ENCODE data around the gene MACROD2.
"Not testable (repeated sequence)": the region's sequence is repeated elsewhere in the genome, so short reads cannot be mapped to it uniquely, and the experiment has no call there.

The MACROD2 gene

GRCh38 chr20:13995086-13995665 lies at the start of gene MACROD2:
TSS of gene MACROD2 (plus strand) at chr20:13995516.
- Mint-ChIP-seq H3K27me3 (peaks cover 10% of the 10 kb centered on the region), H3K4me1 (peaks cover 6% of the 10 kb centered on the region), H3K27ac (no peak within 1 kb of the TSS), H3K9me3 (peaks cover 6% of the 10 kb centered on the region), H3K4me3 (no peak within 1 kb of the TSS), H3K36me3 (no peaks in the 10 kb centered on the region)
- no peak for DNase-seq (ENCODE audit: low spot score in 2 of 2)
- ATAC-seq (ENCODE audit: low read depth), result no peak

DNA sequence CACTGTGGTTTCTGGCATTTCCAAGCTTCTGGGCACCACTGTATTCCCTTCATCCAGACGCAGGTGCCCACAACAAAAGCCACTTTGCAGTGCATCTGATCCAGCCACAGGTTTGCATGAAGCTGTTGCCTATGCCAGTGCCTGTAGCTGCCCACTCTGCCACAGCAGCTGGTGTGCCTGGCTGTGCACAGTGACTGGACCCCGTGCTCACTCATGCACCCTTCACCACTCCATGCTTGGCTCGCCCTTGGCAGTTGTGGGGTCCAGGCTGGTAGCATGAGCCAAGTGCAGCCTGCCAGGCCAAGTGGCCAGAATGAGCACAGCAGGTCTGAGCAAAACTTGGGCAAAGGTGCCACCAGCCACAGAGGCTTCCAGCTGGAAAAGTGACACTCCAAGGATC lies 47.6 kb upstream of the MACROD2 start:
- H3K27ac Mint-ChIP-seq, result no peak overlapping the region
- DNase-seq (ENCODE audit: low spot score in 2 of 2) (no peak), ATAC-seq (ENCODE audit: low read depth) (no peak)
- no peaks in the 10 kb centered on the region for H3K4me1 Mint-ChIP-seq
- H3K27me3 Mint-ChIP-seq, result peaks cover 6% of the 10 kb centered on the region
- peaks cover 2% of the 10 kb centered on the region for H3K9me3 Mint-ChIP-seq
- no peak overlapping the region for H3K4me3 Mint-ChIP-seq
- no peaks in the 10 kb centered on the region for H3K36me3 Mint-ChIP-seq

DNA sequence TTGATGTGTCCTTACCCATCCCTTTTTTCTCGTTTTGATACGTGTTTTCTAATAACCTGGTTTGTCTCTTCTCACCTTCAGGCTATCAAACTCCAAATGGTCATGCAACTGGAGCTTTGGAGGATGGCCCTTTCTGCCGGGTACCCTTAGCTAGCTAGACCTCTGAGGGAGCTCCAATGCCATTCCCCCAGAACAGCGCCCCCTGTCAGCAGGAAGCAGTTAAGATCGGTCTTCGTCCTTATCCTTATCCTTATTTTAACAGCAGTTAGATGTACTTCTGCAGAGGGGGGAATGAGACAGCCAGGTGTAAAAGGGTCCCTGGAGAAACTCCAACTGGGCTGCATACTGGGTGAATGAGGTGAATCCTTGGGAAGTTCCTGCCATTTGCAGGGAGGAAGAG lies 42.1 kb upstream of the MACROD2 start:
- DNase-seq (ENCODE audit: low spot score in 2 of 2), result no peak

DNA sequence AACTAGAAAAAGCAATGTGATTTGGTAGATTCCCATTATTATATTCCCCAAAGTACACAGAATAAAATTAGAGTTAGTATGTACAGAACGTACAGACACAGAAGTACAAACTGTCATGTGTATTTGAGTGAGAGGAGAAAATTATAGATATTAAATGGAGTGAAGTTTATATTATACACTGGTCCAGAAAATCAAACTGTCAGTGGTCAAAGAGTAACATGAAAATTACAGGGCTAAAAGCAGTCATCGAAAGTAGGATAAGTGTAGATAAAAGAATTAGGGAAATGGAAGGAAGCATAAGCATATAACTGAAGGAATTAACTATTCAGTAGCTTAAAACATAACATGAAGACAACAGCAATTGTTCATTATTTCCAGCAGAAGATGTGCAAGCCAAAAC lies 35.2 kb upstream of the MACROD2 start:
- H3K27me3 Mint-ChIP-seq, result no peaks in the 10 kb centered on the region
- H3K4me3 Mint-ChIP-seq, result no peak overlapping the region
- H3K27ac Mint-ChIP-seq, result no peak overlapping the region
- no peaks in the 10 kb centered on the region for H3K4me1 Mint-ChIP-seq
- ATAC-seq (ENCODE audit: low read depth) (no peak), DNase-seq (ENCODE audit: low spot score in 2 of 2) (no peak)
- H3K9me3 Mint-ChIP-seq, result peaks cover 3% of the 10 kb centered on the region
- H3K36me3 Mint-ChIP-seq, result no peaks in the 10 kb centered on the region

More for the DNA sequence above, 42.1 kb upstream of the MACROD2 start:
- H3K36me3 Mint-ChIP-seq, result no peaks in the 10 kb centered on the region
- no peaks in the 10 kb centered on the region for H3K27me3 Mint-ChIP-seq
- H3K4me1 Mint-ChIP-seq, result no peaks in the 10 kb centered on the region
- ATAC-seq (ENCODE audit: low read depth), result no peak
- peaks cover 1% of the 10 kb centered on the region for H3K9me3 Mint-ChIP-seq
- H3K27ac Mint-ChIP-seq, result no peak overlapping the region
- no peak overlapping the region for H3K4me3 Mint-ChIP-seq

- Mint-ChIP-seq H3K27me3 (no peaks in the 10 kb centered on the region), H3K4me1 (no peaks in the 10 kb centered on the region), H3K9me3 (peaks cover 3% of the 10 kb centered on the region), H3K4me3 (no peak overlapping the region), H3K27ac (no peak overlapping the region), H3K36me3 (no peaks in the 10 kb centered on the region)
- no peak for DNase-seq (ENCODE audit: low spot score in 2 of 2)
- no peak for ATAC-seq (ENCODE audit: low read depth)
These were observed 34.8 kb upstream of the MACROD2 start for GRCh38 chr20:13960525-13960924.

DNA sequence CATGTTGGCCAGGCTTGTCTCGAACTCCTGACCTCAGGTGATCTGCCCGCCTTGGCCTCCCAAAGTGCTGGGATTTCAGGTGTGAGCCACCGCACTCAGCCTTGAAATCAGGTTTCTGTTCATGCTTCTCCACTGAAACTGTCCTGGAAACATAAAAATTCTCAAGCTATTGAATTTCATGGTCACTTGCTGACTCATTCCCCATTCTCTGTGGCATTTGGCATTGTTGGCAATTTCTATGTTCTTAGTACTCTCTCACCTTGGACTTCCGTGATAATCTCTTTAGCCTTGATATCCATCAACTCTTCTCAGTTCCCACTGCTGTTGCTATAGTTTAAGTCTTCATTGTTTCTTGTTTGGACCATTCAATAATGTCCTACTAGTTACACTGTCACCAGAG lies 11.1 kb upstream of the MACROD2 start:
- DNase-seq (ENCODE audit: low spot score in 2 of 2) (no peak), ATAC-seq (ENCODE audit: low read depth) (no peak)
- no peak overlapping the region for H3K27ac Mint-ChIP-seq
- no peaks in the 10 kb centered on the region for H3K36me3 Mint-ChIP-seq
- no peaks in the 10 kb centered on the region for H3K27me3 Mint-ChIP-seq
- H3K9me3 Mint-ChIP-seq, result peaks cover 4% of the 10 kb centered on the region
- no peak overlapping the region for H3K4me3 Mint-ChIP-seq
- no peaks in the 10 kb centered on the region for H3K4me1 Mint-ChIP-seq

GRCh38 chr20:13990465-13990864 lies 4.9 kb upstream of the MACROD2 start, which contains the start of gene SEL1L2:
TSS of gene SEL1L2 (minus strand) at chr20:13990614. CDS start at chr20:13990534, 80 bp downstream.
- no peaks in the 10 kb centered on the region for H3K36me3 Mint-ChIP-seq
- H3K9me3 Mint-ChIP-seq, result peaks cover 7% of the 10 kb centered on the region
- no peaks in the 10 kb centered on the region for H3K4me1 Mint-ChIP-seq
- no peak within 1 kb of the TSS for H3K27ac Mint-ChIP-seq
- H3K27me3 Mint-ChIP-seq, result no peaks in the 10 kb centered on the region
- DNase-seq (ENCODE audit: low spot score in 2 of 2), result no peak
- H3K4me3 Mint-ChIP-seq, result no peak within 1 kb of the TSS
- ATAC-seq (ENCODE audit: low read depth), result no peak

- Mint-ChIP-seq H3K27me3 (peaks cover 2% of the 10 kb centered on the region), H3K4me1 (peaks cover 3% of the 10 kb centered on the region), H3K36me3 (no peaks in the 10 kb centered on the region), H3K9me3 (peaks cover 6% of the 10 kb centered on the region), H3K27ac (no peak overlapping the region), H3K4me3 (no peak overlapping the region)
- no peak for ATAC-seq (ENCODE audit: low read depth)
- DNase-seq (ENCODE audit: low spot score in 2 of 2), result no peak
These were observed 4.0 kb upstream of the MACROD2 start for GRCh38 chr20:13991311-13991710.

DNA sequence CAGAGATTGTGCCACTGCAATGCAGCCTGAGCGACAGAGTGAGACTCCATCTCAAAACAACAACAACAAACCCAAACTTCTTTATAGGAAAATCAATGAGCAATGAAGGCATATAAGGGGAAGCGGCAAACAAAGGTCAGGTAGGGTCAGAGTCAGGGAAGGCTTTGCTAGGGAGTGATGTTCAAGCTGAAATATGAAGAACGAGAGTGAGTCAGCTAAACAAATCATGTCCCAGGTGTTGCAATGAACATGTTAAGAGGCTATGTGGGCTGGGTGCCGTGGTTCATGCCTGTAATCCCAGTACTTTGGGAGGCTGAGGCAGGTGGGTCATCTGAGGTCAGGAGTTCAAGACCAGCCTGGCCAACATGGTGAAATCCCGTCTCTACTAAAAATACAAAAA lies 3.4 kb upstream of the MACROD2 start:
- H3K4me1 Mint-ChIP-seq; H3K9me3 Mint-ChIP-seq; H3K27me3 Mint-ChIP-seq; H3K4me3 Mint-ChIP-seq; DNase-seq (ENCODE audit: low spot score in 2 of 2); ATAC-seq (ENCODE audit: low read depth); H3K27ac Mint-ChIP-seq; H3K36me3 Mint-ChIP-seq: not testable (repeated sequence)

DNA sequence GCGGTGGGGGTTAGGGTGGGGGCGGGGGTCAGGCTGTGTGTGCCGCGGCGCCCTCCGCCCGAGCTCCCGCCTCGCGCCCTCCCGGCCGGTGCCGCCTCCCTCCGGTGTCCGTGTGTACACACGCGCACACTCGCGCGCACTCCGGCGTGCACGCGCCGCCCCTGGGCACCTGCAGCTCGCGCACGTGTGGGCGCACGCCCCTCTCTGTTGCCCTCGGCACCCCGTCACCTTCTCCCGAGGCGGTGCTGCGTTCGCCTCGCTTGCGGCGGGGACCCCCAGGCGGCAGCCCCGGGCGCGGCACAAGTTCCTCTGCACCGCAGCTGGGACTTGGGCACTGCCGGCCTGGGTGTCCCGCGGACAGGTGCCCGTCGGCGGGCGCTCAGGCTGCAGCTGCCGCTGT lies 525 bp downstream of the MACROD2 start:
- DNase-seq (ENCODE audit: low spot score in 2 of 2), result no peak
- ATAC-seq (ENCODE audit: low read depth), result no peak
- no peaks in the 10 kb centered on the region for H3K36me3 Mint-ChIP-seq
- H3K4me3 Mint-ChIP-seq, result no peak overlapping the region
- H3K27ac Mint-ChIP-seq, result no peak overlapping the region
- peaks cover 6% of the 10 kb centered on the region for H3K9me3 Mint-ChIP-seq
- peaks cover 10% of the 10 kb centered on the region for H3K27me3 Mint-ChIP-seq
- H3K4me1 Mint-ChIP-seq, result peaks cover 6% of the 10 kb centered on the region

- H3K36me3 Mint-ChIP-seq, result no peaks in the 10 kb centered on the region
- H3K27me3 Mint-ChIP-seq, result peaks cover 10% of the 10 kb centered on the region
- no peak for ATAC-seq (ENCODE audit: low read depth)
- H3K4me1 Mint-ChIP-seq, result peaks cover 6% of the 10 kb centered on the region
- DNase-seq (ENCODE audit: low spot score in 2 of 2), result no peak
- peaks cover 6% of the 10 kb centered on the region for H3K9me3 Mint-ChIP-seq
- H3K4me3 Mint-ChIP-seq, result no peak overlapping the region
- H3K27ac Mint-ChIP-seq, result no peak overlapping the region
These were observed 949 bp downstream of the MACROD2 start for GRCh38 chr20:13996265-13996664.

DNA sequence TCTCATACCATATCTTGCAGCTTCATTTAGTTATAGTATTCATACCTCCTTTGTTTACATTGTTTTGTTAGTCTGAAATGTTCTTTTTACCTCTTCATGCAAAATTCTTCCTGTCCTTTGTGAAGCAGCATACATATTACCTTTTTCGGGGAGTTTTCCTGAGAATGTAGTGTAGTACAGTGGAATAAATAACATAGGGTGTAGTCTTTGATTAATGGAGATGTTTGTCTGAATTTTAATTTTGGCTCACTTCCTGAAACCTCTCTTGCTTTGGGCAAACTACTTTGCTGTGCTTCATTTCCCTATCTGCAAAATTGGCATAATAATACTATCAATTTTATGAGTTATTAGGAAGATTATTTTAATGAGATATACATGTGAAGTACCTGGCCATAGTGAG lies 5.6 kb downstream of the MACROD2 start:
- no peak overlapping the region for H3K27ac Mint-ChIP-seq
- no peak overlapping the region for H3K4me3 Mint-ChIP-seq
- H3K27me3 Mint-ChIP-seq, result peaks cover 10% of the 10 kb centered on the region
- peaks cover 6% of the 10 kb centered on the region for H3K4me1 Mint-ChIP-seq
- DNase-seq (ENCODE audit: low spot score in 2 of 2) (no peak), ATAC-seq (ENCODE audit: low read depth) (no peak)
- peaks cover 2% of the 10 kb centered on the region for H3K9me3 Mint-ChIP-seq
- no peaks in the 10 kb centered on the region for H3K36me3 Mint-ChIP-seq

- H3K36me3 Mint-ChIP-seq, result no peaks in the 10 kb centered on the region
- no peak overlapping the region for H3K27ac Mint-ChIP-seq
- no peak overlapping the region for H3K4me3 Mint-ChIP-seq
- no peaks in the 10 kb centered on the region for H3K4me1 Mint-ChIP-seq
- H3K9me3 Mint-ChIP-seq, result peaks cover 9% of the 10 kb centered on the region
- H3K27me3 Mint-ChIP-seq, result no peaks in the 10 kb centered on the region
- ATAC-seq (ENCODE audit: low read depth) (no peak), DNase-seq (ENCODE audit: low spot score in 2 of 2) (no peak)
These were observed 10.7 kb downstream of the MACROD2 start for GRCh38 chr20:14005996-14006395.

GRCh38 chr20:14009208-14009607 lies 13.9 kb downstream of the MACROD2 start:
- Mint-ChIP-seq H3K27me3 (no peaks in the 10 kb centered on the region), H3K4me1 (no peaks in the 10 kb centered on the region), H3K4me3 (no peak overlapping the region), H3K9me3 (peaks cover 9% of the 10 kb centered on the region), H3K36me3 (no peaks in the 10 kb centered on the region), H3K27ac (no peak overlapping the region)
- DNase-seq (ENCODE audit: low spot score in 2 of 2) (no peak), ATAC-seq (ENCODE audit: low read depth) (no peak)

- Mint-ChIP-seq H3K27me3 (no peaks in the 10 kb centered on the region), H3K36me3 (no peaks in the 10 kb centered on the region), H3K4me3 (no peak overlapping the region), H3K9me3 (peaks cover 7% of the 10 kb centered on the region), H3K27ac (no peak overlapping the region), H3K4me1 (no peaks in the 10 kb centered on the region)
- ATAC-seq (ENCODE audit: low read depth) (no peak), DNase-seq (ENCODE audit: low spot score in 2 of 2) (no peak)
These were observed 17.4 kb downstream of the MACROD2 start for GRCh38 chr20:14012671-14013070.
